ENCODE data around the gene RAB28. TPM values are rescaled to one million over a fixed set of nuclear protein-coding genes. Genes with fewer than 3 reads are reported as not detected.

Gene RAB28
- total RNA-seq, 5 donors from 2014 or later (not counting 1 experiment from before 2014, with no cell fraction given), result 8.7 to 15.1 (median 13.4) TPM

GRCh38 chr4:13527981-13528820 is 44.1 kb upstream of the RAB28 start:
- no peak for DNase-seq
- Mint-ChIP-seq H3K27me3 (peaks cover 80 to 90% of the 10 kb centered on the region in 2 donors), H3K27ac (no peak overlapping the region), H3K4me3 (peak overlapping the region in 2 of 3 donors; percentile 26 to 57), H3K4me1 (peaks cover 24 to 27% (median 25%) of the 10 kb centered on the region in 3 donors), H3K9me3 (peaks cover 0 to 3% (median 0%) of the 10 kb centered on the region in 3 donors), H3K36me3 (no peaks in the 10 kb centered on the region)
- 11% methylated on average over 6 of the region's 35 CpGs for WGBS (ENCODE audit: insufficient coverage)
- H3K4me3 ChIP-seq (ENCODE audit: control insufficient read depth in 1 of 2, extremely low read depth in 1 of 2, low read length in 1 of 2), result peak overlapping the region in 1 of 2 donors; percentile 7
- ChIA-PET CTCF (interaction anchor here in 1 of 2 donors (0.6 kb wide), 1 partner anchor 43 kb away, joined by 10 read pairs; no protein-coding TSS in a partner anchor), POLR2A (interaction anchor here in 1 of 2 donors (0.6 kb wide), 1 partner anchor 14 kb away, joined by 9 read pairs; no protein-coding TSS in a partner anchor)
- H3K9me3 ChIP-seq, result no peaks in the 10 kb centered on the region
- H3K27me3 ChIP-seq (replicated peaks in 1 of 2; ENCODE audit: control insufficient read depth in 2 of 2, extremely low read depth in 1 of 2, insufficient read depth in 2 of 2, low read length in 1 of 2), result peaks cover 42 to 87% of the 10 kb centered on the region in 2 experiments
- H3K27ac ChIP-seq (ENCODE audit: low read length), result no peak overlapping the region
- no peaks in the 10 kb centered on the region for H3K36me3 ChIP-seq (ENCODE audit: control insufficient read depth in 2 of 2, extremely low read depth in 1 of 2, insufficient read depth in 1 of 2, low read length in 1 of 2)
- ATAC-seq (replicated peaks in 1 of 4), result peak in 3 of 4 experiments; percentile 21 to 52 (median 29)
- peaks cover 0 to 35% of the 10 kb centered on the region in 2 experiments for H3K4me1 ChIP-seq (ENCODE audit: control insufficient read depth in 1 of 2, extremely low read depth in 1 of 2, insufficient read depth in 2 of 2, low read length in 2 of 2)

DNA sequence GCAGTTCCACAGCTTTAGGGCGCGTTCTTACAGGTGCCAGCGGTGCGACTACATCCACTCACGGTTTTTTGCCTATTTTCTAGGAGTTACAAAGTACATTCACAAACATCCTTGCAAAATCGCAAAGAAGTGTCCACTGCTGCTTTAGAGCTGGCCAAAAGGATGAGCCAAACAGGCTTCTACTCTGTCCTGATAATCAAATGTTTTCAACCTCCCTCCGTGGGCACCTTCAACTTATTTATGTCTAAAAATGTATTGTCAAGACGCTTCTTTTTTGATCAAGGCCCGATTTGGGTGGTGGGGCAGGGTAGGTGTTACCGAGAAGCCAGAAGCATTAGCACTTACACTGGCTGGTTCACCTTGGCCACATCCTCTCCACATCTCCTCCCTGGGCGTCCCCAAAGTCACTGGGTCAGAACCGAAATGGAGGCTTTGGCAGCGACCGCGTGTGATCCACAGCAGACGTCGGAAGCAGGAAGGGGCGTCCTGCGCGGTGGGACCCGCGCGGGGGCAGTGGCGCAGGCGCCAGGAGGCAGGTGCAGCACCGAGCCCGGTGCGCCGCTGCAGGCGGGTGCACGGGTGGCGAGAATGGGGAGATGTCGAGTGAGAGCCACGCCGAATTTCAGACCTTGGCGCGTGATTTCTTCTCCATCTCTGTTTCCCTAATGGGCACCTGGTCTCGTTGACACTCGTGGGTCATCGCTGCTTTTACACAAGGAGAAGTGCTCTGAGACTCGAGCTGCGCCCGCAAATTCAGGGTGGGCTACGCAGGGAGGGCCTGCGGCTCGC is 43.2 kb upstream of the RAB28 start:
- peak overlapping the region in 2 of 3 donors; percentile 22 to 57 for H3K4me3 Mint-ChIP-seq
- Histone ChIP-seq H3K27me3 (replicated peaks in 1 of 2; ENCODE audit: control insufficient read depth in 2 of 2, extremely low read depth in 1 of 2, insufficient read depth in 2 of 2, low read length in 1 of 2) (peaks cover 44 to 87% of the 10 kb centered on the region in 2 experiments), H3K36me3 (ENCODE audit: control insufficient read depth in 2 of 2, extremely low read depth in 1 of 2, insufficient read depth in 1 of 2, low read length in 1 of 2) (no peaks in the 10 kb centered on the region), H3K9me3 (no peaks in the 10 kb centered on the region), H3K27ac (ENCODE audit: low read length) (no peak overlapping the region), H3K4me1 (ENCODE audit: control insufficient read depth in 1 of 2, extremely low read depth in 1 of 2, insufficient read depth in 2 of 2, low read length in 2 of 2) (peaks cover 0 to 43% of the 10 kb centered on the region in 2 experiments), H3K4me3 (ENCODE audit: control insufficient read depth in 1 of 2, extremely low read depth in 1 of 2, low read length in 1 of 2) (peak overlapping the region in 1 of 2 donors; percentile 54)
- H3K4me1 Mint-ChIP-seq, result peaks cover 28 to 33% (median 31%) of the 10 kb centered on the region in 3 donors
- H3K27ac Mint-ChIP-seq, result no peak overlapping the region
- ATAC-seq (replicated peaks in 1 of 4) (peak; percentile 15 to 57 (median 36)), DNase-seq (no peak)
- WGBS (ENCODE audit: insufficient coverage), result 10% methylated on average over 32 of the region's 46 CpGs
- peaks cover 78 to 90% of the 10 kb centered on the region in 2 donors for H3K27me3 Mint-ChIP-seq
- peaks cover 0 to 3% (median 0%) of the 10 kb centered on the region in 3 donors for H3K9me3 Mint-ChIP-seq
- no peaks in the 10 kb centered on the region for H3K36me3 Mint-ChIP-seq
- POLR2A ChIA-PET, result interaction anchor here in 1 of 2 donors (0.6 kb wide), 1 partner anchor 13 kb away, joined by 9 read pairs; no protein-coding TSS in a partner anchor
- CTCF ChIA-PET, result no interaction called here

DNA sequence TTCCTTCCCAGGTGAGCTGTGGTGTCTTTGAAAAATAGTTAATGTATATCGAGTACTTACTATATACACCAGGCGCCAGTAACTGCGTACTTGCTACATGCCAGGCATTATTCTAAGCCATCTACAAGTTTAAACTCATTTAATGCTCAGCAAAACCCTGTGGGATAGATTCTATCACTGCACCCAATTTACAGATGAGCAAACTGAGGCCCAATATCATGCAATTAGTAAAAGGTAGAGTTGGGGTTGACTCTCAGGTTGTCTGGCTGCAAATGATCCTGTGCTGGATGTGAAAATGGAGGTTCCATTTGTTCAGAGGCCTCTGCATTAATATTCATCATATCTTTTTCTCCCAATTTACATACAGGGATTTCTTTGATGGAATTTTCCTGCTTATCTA is 42.5 kb upstream of the RAB28 start:
- Histone ChIP-seq H3K9me3 (no peaks in the 10 kb centered on the region), H3K4me3 (ENCODE audit: control insufficient read depth in 1 of 2, extremely low read depth in 1 of 2, low read length in 1 of 2) (no peak overlapping the region), H3K36me3 (ENCODE audit: control insufficient read depth in 2 of 2, extremely low read depth in 1 of 2, insufficient read depth in 1 of 2, low read length in 1 of 2) (no peaks in the 10 kb centered on the region), H3K27me3 (replicated peaks in 1 of 2; ENCODE audit: control insufficient read depth in 2 of 2, extremely low read depth in 1 of 2, insufficient read depth in 2 of 2, low read length in 1 of 2) (peaks cover 42 to 86% of the 10 kb centered on the region in 2 experiments), H3K27ac (ENCODE audit: low read length) (no peak overlapping the region), H3K4me1 (ENCODE audit: control insufficient read depth in 1 of 2, extremely low read depth in 1 of 2, insufficient read depth in 2 of 2, low read length in 2 of 2) (peaks cover 0 to 45% of the 10 kb centered on the region in 2 experiments)
- CTCF ChIA-PET, result no interaction called here
- Mint-ChIP-seq H3K27ac (no peak overlapping the region), H3K4me1 (peaks cover 28 to 40% (median 34%) of the 10 kb centered on the region in 3 donors), H3K27me3 (peaks cover 79 to 91% of the 10 kb centered on the region in 2 donors), H3K36me3 (no peaks in the 10 kb centered on the region), H3K9me3 (peaks cover 0 to 3% (median 0%) of the 10 kb centered on the region in 3 donors), H3K4me3 (no peak overlapping the region)
- DNase-seq (no peak), ATAC-seq (replicated peaks in 1 of 4) (no peak)
- POLR2A ChIA-PET, result no interaction called here
- WGBS (ENCODE audit: insufficient coverage), result no CpG with 5 or more reads among the region's 3 CpGs

GRCh38 chr4:13525606-13526281 is 41.6 kb upstream of the RAB28 start:
- no peak for DNase-seq
- Mint-ChIP-seq H3K36me3 (no peaks in the 10 kb centered on the region), H3K4me3 (no peak overlapping the region), H3K9me3 (peaks cover 0 to 3% (median 0%) of the 10 kb centered on the region in 3 donors), H3K27ac (no peak overlapping the region), H3K4me1 (peaks cover 19 to 33% (median 30%) of the 10 kb centered on the region in 3 donors), H3K27me3 (peaks cover 77 to 88% of the 10 kb centered on the region in 2 donors)
- no peak overlapping the region for H3K27ac ChIP-seq (ENCODE audit: low read length)
- H3K36me3 ChIP-seq (ENCODE audit: control insufficient read depth in 2 of 2, extremely low read depth in 1 of 2, insufficient read depth in 1 of 2, low read length in 1 of 2), result no peaks in the 10 kb centered on the region
- ChIA-PET CTCF (interaction anchor here in 1 of 2 donors (0.6 to 0.7 kb wide), 2 partner anchors 22 to 82 kb away, joined by 3 read pairs; no protein-coding TSS in a partner anchor), POLR2A (no interaction called here)
- peaks cover 45 to 82% of the 10 kb centered on the region in 2 experiments for H3K27me3 ChIP-seq (replicated peaks in 1 of 2; ENCODE audit: control insufficient read depth in 2 of 2, extremely low read depth in 1 of 2, insufficient read depth in 2 of 2, low read length in 1 of 2)
- no peak overlapping the region for H3K4me3 ChIP-seq (ENCODE audit: control insufficient read depth in 1 of 2, extremely low read depth in 1 of 2, low read length in 1 of 2)
- WGBS (ENCODE audit: insufficient coverage), result 27% methylated on average over 2 of the region's 4 CpGs
- no peaks in the 10 kb centered on the region for H3K9me3 ChIP-seq
- H3K4me1 ChIP-seq (ENCODE audit: control insufficient read depth in 1 of 2, extremely low read depth in 1 of 2, insufficient read depth in 2 of 2, low read length in 2 of 2), result peaks cover 0 to 38% of the 10 kb centered on the region in 2 experiments
- no peak for ATAC-seq (replicated peaks in 1 of 4)

DNA sequence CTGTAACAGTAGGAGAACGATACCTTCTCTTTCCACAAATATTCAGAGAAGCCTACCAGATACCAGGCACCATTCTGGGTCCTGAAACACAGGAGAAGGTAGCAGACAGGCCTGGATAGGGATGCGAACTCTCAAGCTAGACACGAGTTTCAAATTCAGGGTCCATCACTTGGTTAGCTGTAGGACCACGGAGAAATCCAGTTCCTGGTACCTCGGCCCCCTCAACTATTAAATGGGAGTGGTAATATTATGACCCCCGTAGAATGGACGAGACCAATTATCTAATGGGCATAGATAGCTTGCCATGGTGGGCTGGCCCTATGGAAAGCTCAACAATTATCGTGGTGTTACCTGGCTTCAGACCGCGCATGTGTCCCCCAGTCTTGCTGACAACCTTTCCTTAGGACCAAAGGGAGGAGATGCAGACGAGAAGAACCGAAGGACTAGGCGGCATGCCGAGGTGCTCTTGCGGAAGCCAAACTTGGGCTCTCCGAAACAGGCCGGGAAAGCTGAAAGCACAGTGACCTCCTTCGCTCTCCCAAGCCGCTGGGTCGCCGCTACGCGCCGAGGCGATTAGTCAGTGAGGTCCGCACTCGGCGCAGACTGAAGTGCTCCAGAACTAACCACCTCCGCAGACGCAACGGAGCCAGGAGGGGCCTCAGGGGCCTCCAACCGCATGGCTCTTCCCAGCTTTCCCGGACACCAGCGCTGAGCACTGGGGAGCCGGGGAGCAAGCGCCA is 40.5 kb upstream of the RAB28 start:
- no peak for DNase-seq
- CTCF ChIA-PET, result no interaction called here
- Histone ChIP-seq H3K27ac (ENCODE audit: low read length) (no peak overlapping the region), H3K4me1 (ENCODE audit: control insufficient read depth in 1 of 2, extremely low read depth in 1 of 2, insufficient read depth in 2 of 2, low read length in 2 of 2) (peaks cover 0 to 36% of the 10 kb centered on the region in 2 experiments), H3K36me3 (ENCODE audit: control insufficient read depth in 2 of 2, extremely low read depth in 1 of 2, insufficient read depth in 1 of 2, low read length in 1 of 2) (no peaks in the 10 kb centered on the region), H3K4me3 (ENCODE audit: control insufficient read depth in 1 of 2, extremely low read depth in 1 of 2, low read length in 1 of 2) (peak overlapping the region in 1 of 2 donors; percentile 25), H3K27me3 (replicated peaks in 1 of 2; ENCODE audit: control insufficient read depth in 2 of 2, extremely low read depth in 1 of 2, insufficient read depth in 2 of 2, low read length in 1 of 2) (peaks cover 37 to 71% of the 10 kb centered on the region in 2 experiments), H3K9me3 (no peaks in the 10 kb centered on the region)
- Mint-ChIP-seq H3K9me3 (peaks cover 0 to 3% (median 0%) of the 10 kb centered on the region in 3 donors), H3K27me3 (peaks cover 70 to 84% of the 10 kb centered on the region in 2 donors), H3K4me1 (peaks cover 19 to 33% (median 29%) of the 10 kb centered on the region in 3 donors), H3K36me3 (no peaks in the 10 kb centered on the region), H3K27ac (no peak overlapping the region), H3K4me3 (peak overlapping the region in 1 of 3 donors; percentile 48)
- POLR2A ChIA-PET, result no interaction called here
- no peak for ATAC-seq (replicated peaks in 1 of 4)
- 30% methylated on average over 26 of the region's 36 CpGs for WGBS (ENCODE audit: insufficient coverage)

Measured in T-cell (primary cell).